ENCODE results near the gene AIMP2. TPM values are rescaled to one million over a fixed set of nuclear protein-coding genes. Genes with fewer than 3 reads are reported as not detected.

Gene AIMP2
- total RNA-seq, 1 experiment from 2014 or later = 96.3 TPM

DNA sequence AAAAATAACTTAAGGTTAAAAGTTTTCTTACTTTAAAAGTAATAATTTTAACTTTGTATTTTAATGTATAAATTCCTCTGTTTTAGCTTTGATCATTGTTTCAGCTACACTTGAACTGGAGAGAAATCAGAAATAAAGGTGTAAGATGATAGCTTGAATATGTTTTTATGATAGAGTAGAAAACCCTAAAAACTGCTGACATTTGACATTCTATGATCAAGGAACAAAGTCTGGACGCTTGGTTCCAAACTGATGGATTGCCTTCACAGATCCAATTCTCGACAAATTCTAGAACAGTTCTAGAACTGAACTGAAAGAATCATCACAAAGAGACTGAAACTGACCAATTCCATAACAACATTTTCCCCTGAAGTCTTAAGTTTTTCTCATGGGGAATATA lies 21.9 kb downstream of the AIMP2 start, which contains the start of gene ANKRD61:
ANKRD61 (plus strand) TSS at position 389 of the 400 bp plus-strand sequence; CDS start at position 389, 0 bp downstream.
- BruUV-seq (replicated peaks) = no TSS peak
- Histone ChIP-seq H3K4me1 (no peaks in the 10 kb centered on the region), H3K4me3 (ENCODE audit: low read depth, low read length) (no peak within 1 kb of the TSS), H3K9me3 (no peaks in the 10 kb centered on the region), H3K27me3 (replicated peaks; ENCODE audit: control insufficient read depth, insufficient read depth, low read length) (no peaks in the 10 kb centered on the region), H3K36me3 (ENCODE audit: control insufficient read depth, insufficient read depth, low read length) (peaks cover 5% of the 10 kb centered on the region)
- H3K27ac Mint-ChIP-seq (ENCODE audit: unreplicated experiment) = no peak within 1 kb of the TSS
- H3K27me3 Mint-ChIP-seq (ENCODE audit: insufficient read depth, unreplicated experiment) = no peaks in the 10 kb centered on the region
- POLR2A ChIA-PET = interaction anchor here (0.5 kb wide), 1 partner anchor 1781 kb away, joined by 3 read pairs; no protein-coding TSS in a partner anchor
- H3K9me3 Mint-ChIP-seq (ENCODE audit: unreplicated experiment) = no peaks in the 10 kb centered on the region
- peaks cover 93% of the 10 kb centered on the region for H3K36me3 Mint-ChIP-seq (ENCODE audit: insufficient read depth, unreplicated experiment)
- no peak for DNase-seq
- H3K4me1 Mint-ChIP-seq (ENCODE audit: low read depth, unreplicated experiment) = no peaks in the 10 kb centered on the region
- TF ChIP-seq, protein P1, sequence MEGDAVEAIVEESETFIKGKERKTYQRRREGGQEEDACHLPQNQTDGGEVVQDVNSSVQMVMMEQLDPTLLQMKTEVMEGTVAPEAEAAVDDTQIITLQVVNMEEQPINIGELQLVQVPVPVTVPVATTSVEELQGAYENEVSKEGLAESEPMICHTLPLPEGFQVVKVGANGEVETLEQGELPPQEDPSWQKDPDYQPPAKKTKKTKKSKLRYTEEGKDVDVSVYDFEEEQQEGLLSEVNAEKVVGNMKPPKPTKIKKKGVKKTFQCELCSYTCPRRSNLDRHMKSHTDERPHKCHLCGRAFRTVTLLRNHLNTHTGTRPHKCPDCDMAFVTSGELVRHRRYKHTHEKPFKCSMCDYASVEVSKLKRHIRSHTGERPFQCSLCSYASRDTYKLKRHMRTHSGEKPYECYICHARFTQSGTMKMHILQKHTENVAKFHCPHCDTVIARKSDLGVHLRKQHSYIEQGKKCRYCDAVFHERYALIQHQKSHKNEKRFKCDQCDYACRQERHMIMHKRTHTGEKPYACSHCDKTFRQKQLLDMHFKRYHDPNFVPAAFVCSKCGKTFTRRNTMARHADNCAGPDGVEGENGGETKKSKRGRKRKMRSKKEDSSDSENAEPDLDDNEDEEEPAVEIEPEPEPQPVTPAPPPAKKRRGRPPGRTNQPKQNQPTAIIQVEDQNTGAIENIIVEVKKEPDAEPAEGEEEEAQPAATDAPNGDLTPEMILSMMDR (IDR thresholded peaks at IDR 0.05; ENCODE audit: insufficient read depth in 1 of 2, low read depth in 1 of 2, low read length in 1 of 2, severe bottlenecking in 1 of 2, unreplicated experiment in 1 of 2) = no peak
- H3K4me3 Mint-ChIP-seq (ENCODE audit: unreplicated experiment) = no peak within 1 kb of the TSS
- intact Hi-C loops (cut with micrococcal nuclease; ENCODE audit: unreplicated experiment) = no loop called here
- CTCF ChIA-PET = interaction anchor here (0.6 kb wide), 1 partner anchor 413 kb away, joined by 3 read pairs; no protein-coding TSS in a partner anchor

DNA sequence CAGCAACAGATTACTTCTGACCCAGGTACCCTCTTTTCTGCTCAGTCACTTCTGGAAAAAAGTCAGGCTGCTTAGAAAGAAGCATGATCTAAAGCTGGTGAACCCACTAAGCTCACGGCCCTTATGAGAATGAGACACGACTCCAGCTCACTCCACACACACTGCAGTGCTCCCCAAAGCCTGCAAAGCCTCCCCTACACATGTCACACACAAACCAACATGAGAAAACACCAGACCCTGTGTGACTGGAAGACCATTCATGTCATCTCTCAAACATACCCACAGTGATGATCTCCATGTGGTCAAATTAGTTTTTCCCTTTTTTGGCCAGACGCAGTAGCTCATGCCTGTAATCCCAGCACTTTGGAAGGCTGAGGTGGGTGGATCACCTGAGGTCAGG lies 22.5 kb downstream of the AIMP2 start:
- CTCF ChIA-PET = interaction anchor here (0.5 to 0.6 kb wide), 2 partner anchors 33 to 413 kb away, joined by 3 to 4 read pairs; no protein-coding TSS in a partner anchor
- intact Hi-C loops (cut with micrococcal nuclease; ENCODE audit: unreplicated experiment) = no loop called here
- TF ChIP-seq, protein P1 (IDR thresholded peaks at IDR 0.05; ENCODE audit: insufficient read depth in 1 of 2, low read depth in 1 of 2, low read length in 1 of 2, severe bottlenecking in 1 of 2, unreplicated experiment in 1 of 2) = no peak
- Mint-ChIP-seq H3K9me3 (ENCODE audit: unreplicated experiment) (no peaks in the 10 kb centered on the region), H3K27me3 (ENCODE audit: insufficient read depth, unreplicated experiment) (no peaks in the 10 kb centered on the region), H3K4me1 (ENCODE audit: low read depth, unreplicated experiment) (no peaks in the 10 kb centered on the region), H3K4me3 (ENCODE audit: unreplicated experiment) (no peak overlapping the region), H3K27ac (ENCODE audit: unreplicated experiment) (no peak overlapping the region), H3K36me3 (ENCODE audit: insufficient read depth, unreplicated experiment) (peaks cover 93% of the 10 kb centered on the region)
- no peaks in the 10 kb centered on the region for H3K9me3 ChIP-seq
- no peak for DNase-seq
- BruUV-seq (replicated peaks) = no TSS peak
- peaks cover 4% of the 10 kb centered on the region for H3K36me3 ChIP-seq (ENCODE audit: control insufficient read depth, insufficient read depth, low read length)
- H3K4me3 ChIP-seq (ENCODE audit: low read depth, low read length) = no peak overlapping the region
- POLR2A ChIA-PET = interaction anchor here (0.5 kb wide), 1 partner anchor 1782 kb away, joined by 3 read pairs; no protein-coding TSS in a partner anchor
- H3K27me3 ChIP-seq (replicated peaks; ENCODE audit: control insufficient read depth, insufficient read depth, low read length) = no peaks in the 10 kb centered on the region
- H3K4me1 ChIP-seq = no peaks in the 10 kb centered on the region

DNA sequence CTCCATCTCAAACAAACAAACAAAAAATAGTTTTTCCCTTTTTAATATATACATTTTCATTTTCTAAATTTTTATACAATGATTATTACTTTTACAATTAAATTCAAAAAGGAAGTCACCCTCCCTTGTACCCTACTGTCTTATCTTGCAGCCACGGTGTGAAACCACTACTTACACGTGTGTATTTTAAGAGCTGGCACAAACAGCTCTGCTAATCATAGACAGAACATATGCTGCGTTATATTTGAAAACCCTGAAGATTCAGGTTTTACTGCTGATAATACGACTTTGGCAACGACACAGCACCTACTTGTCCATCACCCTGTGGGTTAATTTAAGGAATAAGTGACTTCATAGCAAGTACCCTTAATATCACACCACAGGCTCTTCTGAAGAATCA lies 23.1 kb downstream of the AIMP2 start:
- TF ChIP-seq, protein P1 (IDR thresholded peaks at IDR 0.05; ENCODE audit: insufficient read depth in 1 of 2, low read depth in 1 of 2, low read length in 1 of 2, severe bottlenecking in 1 of 2, unreplicated experiment in 1 of 2) = no peak

More for the DNA sequence above, 23.1 kb downstream of the AIMP2 start:
- H3K36me3 ChIP-seq (ENCODE audit: control insufficient read depth, insufficient read depth, low read length) = peaks cover 5% of the 10 kb centered on the region
- H3K9me3 ChIP-seq = no peaks in the 10 kb centered on the region
- no peak overlapping the region for H3K4me3 Mint-ChIP-seq (ENCODE audit: unreplicated experiment)
- DNase-seq = no peak
- intact Hi-C loops (cut with micrococcal nuclease; ENCODE audit: unreplicated experiment) = no loop called here
- POLR2A ChIA-PET = no interaction called here
- H3K4me1 Mint-ChIP-seq (ENCODE audit: low read depth, unreplicated experiment) = no peaks in the 10 kb centered on the region
- H3K27me3 ChIP-seq (replicated peaks; ENCODE audit: control insufficient read depth, insufficient read depth, low read length) = no peaks in the 10 kb centered on the region
- H3K4me1 ChIP-seq = no peaks in the 10 kb centered on the region
- peaks cover 93% of the 10 kb centered on the region for H3K36me3 Mint-ChIP-seq (ENCODE audit: insufficient read depth, unreplicated experiment)
- CTCF ChIA-PET = no interaction called here
- H3K27ac Mint-ChIP-seq (ENCODE audit: unreplicated experiment) = no peak overlapping the region
- no peaks in the 10 kb centered on the region for H3K9me3 Mint-ChIP-seq (ENCODE audit: unreplicated experiment)
- no peak overlapping the region for H3K4me3 ChIP-seq (ENCODE audit: low read depth, low read length)
- no TSS peak for BruUV-seq (replicated peaks)
- no peaks in the 10 kb centered on the region for H3K27me3 Mint-ChIP-seq (ENCODE audit: insufficient read depth, unreplicated experiment)

Data from Caco-2 (cell line).